Cardiac septum (tissue), 1 donor: ENCODE data around the gene ACIN1. TPM values are rescaled to one million over a fixed set of nuclear protein-coding genes. Genes with fewer than 3 reads are reported as not detected.
A peak's percentile ranks its signal among the peaks of the same experiment; 100 is the strongest.

Source experiments
- DNase-seq: peaks from one replicate; pipeline ENCODE4 v3.0.0-alpha.2; 2020; ENCODE audit warnings: low spot score
- intact Hi-C: fragments of 100-400 bp; cut with DNase I; formaldehyde crosslinking; loops from one replicate; pipeline ENCODE4 v1.14.0; 2022
- total RNA-seq: library from RNA; stranded (reverse); fragmentation: NEBNext Ultra II Directional; extraction: Animal tissue kit (Norgen Biotek cat#: 25700); gene quantifications from one replicate; pipeline ENCODE4 v1.2.1, GENCODE V29; 2021
- donor health status: DM: no; HTN: no; CAD: no.

ACIN1 gene
- total RNA-seq, 1 donor from 2014 or later, result 72.4 TPM

DNA sequence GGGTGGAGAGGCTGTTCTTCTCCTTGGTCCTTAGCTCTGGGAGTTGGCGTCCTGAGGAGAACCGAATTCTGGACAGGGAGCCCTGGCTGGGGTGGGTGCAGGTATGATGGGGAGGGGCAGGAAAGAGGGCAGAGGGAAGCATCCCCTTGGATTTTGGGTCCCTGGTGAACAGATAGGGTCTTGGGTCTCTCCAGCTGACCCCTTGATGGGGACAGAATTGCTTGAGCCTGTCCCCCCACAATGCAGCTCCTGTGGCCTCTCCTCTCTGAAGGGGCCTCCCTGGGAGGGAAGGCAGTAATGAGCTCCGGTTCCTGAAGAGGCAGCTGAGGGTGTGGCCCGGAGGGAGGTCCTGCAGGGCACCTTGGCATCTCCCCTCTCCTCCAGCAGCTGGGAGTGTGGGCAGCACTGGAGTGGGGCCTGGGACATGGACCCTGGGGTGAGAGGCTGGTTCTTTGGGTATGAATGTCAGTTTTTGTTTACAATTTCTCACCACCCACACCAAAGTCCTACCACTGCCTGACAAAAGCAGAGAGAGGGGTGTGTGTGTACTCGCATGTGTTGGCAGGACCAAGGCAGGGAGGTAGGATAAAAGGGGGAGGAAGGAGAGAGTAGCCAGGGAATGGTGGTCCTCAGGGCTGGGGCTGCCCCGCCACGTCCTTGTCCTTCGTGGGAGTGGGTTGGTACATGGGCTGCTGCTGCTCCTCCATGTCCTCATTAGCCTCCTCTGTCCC is 31.8 kb upstream of the ACIN1 start:
- no peak for DNase-seq
- intact Hi-C loops, result no loop called here

DNA sequence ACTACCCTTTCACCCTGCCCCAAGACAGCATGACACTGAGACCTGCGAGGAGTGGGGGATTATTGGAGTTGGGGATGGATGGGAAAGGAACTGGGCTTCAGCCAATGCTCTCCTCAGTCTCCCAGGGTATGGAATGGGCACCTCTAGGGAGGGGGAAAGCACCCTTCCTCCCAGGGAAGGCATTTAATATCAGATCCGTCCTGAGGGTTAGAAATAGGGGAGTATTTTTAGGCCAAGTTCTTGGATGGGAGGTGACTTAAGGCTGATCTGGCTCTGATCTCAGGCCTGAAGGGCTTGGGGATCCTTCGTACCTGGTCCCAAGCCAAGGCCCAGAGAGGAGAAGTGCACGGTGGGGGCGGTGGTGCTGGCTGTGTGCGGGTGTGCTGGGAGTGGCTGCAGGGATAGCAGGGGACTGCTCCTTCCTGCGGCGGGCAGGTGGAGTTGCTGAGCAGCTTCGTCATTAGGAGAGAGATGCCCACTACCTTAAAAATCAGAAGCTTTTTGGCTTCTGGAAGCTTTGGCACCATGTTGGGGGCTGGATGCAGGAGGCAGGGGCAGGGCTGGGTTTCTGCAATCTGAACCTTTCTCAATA is 31.1 kb upstream of the ACIN1 start:
- intact Hi-C loops, result no loop called here
- no peak for DNase-seq

DNA sequence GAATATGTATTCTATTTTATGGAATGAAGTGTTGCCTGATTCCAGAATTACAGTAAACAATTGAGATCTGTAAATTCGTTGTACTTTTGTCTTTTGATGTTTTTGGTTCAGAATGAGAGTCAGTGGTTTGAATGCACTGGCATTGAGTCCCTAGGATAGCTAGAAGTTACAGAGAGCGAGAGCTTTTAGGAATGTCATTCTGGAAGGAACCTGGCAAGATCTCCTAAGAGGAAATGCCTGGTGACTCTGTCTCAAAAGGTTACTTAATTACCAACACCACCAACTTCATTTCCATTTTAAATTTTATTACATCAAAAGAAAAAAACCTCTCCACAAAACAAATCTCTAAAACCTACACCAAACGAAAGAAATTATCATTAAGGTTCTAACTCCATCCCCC is 30.1 kb upstream of the ACIN1 start:
- intact Hi-C loops, result no loop called here
- DNase-seq, result no peak

DNA sequence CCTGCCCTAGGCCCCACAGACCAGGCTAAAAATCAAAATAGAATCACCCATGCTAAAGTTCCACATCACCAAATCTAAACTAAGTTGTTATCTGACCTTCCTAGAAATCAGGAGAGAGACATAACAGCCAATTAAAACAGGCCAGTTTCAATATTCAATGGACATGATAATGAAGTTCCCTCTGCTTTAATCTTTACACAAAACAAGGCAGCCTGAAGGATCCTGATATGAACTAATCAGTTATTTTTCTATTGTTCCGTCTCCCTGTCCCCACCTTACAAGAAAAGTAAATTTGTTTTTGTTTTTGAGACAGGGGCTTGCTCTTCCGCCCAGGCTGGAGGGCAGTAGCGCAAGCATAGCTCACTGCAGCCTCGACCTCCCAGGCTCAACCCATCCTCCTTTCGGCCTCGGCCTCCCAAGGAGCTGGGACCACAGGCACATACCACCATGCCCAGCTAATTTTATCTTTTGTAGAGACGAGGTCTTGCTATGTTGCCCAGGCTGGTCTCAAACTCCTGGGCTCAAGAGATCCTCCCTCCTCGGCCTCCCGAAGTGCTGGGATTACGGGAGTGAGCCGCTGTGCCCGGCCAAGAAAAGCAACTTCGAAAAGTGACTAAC is 29.5 kb upstream of the ACIN1 start:
- intact Hi-C loops, result no loop called here
- no peak for DNase-seq

DNA sequence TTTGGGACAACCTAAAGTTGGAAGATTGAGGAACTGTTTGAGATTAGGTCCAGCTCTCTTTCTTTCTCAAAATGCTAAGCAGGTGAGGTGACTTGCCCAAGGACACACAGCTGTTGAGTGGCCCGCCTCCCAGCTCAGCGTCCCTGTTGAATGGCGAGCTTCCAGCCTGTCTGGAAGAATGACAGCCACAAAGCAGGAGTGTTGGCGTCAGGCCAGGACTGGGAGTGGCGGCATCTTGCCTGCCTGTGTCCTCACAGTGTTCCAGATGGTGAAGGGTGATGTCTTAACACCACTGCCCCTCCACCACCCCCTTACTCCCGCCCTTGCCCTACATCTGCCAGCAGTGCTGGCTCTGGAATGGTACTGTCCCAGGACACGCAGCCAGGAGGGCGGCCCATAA is 28.5 kb upstream of the ACIN1 start:
- intact Hi-C loops, result no loop called here
- DNase-seq, result no peak

DNA sequence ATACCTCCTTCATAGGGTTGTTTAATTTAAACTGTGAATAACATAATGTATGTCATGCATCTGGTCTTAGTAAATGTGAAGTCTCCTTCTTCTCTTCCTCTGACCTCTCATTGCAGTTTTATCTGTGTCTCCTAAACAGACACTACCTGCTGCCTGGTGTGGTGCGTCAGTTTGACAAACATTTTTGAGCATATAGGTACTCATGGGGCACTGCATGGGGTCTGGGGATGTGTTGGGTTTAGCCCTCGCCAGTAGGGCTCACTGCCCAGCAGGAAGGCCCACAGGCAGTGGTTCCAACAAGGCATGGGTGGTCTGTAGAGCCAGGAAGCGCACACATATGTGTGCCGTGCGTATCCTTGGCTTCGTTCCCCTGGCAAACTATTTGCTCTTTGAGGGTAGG is 27.1 kb upstream of the ACIN1 start:
- no peak for DNase-seq
- intact Hi-C loops, result no loop called here

DNA sequence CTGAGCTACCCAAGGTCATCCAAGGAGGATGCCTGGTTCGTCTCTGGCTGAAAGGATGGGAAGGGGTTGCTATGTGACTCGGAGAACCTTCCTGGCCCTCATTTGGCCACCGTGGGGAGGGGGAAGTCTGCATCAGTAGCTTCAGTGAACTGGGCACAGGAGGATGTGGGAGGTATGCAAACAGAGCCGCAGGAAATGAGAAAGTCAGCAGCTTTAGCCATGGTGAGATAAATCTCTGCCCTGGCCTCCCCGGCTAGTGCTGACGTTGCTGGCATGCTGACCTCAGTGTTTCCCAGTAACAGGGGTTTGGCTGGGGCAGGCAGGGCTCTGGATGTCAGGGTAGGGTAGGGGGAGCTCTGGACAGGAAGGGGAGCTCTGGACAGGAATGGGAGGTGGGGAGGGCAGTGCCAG is 26.4 kb upstream of the ACIN1 start:
- no peak for DNase-seq
- intact Hi-C loops, result no loop called here

DNA sequence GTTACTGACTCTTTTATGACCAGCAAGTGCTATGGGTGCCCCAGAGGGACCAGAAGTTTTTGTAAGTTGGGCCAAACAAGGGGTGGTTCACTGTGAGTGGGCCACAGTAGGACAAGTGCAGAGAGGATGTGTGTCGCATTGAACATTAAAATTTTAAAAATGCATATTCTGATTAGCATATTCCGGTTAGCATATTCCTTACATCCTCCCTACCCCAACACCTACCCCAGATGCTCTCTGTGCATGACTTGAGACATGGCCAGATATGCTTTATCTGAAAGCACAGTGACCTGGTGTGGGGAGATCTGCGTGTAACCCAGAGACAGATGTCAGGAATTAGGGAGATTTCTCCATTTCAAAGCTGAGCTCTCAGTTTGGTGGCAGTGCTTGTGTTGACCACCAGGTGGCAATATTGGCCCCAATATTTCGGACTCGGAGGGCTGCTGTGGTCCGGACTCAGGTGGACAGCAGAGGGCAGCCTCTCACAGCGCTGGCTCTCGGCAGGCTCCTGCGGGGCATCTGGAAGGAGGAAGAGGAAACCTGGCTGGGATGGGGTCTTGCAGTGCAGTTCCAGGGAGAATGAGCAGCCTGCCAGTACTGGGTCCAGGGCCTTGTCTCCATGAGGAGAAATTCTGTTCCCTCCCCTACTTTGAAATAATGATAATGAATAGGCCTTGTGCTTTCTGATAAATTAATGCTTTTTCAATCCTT is 25.8 kb upstream of the ACIN1 start:
- intact Hi-C loops, result loop anchor here (1.0 kb wide), 1 partner anchor 67 kb away; no protein-coding TSS in a partner anchor
- peak; percentile 96 for DNase-seq

DNA sequence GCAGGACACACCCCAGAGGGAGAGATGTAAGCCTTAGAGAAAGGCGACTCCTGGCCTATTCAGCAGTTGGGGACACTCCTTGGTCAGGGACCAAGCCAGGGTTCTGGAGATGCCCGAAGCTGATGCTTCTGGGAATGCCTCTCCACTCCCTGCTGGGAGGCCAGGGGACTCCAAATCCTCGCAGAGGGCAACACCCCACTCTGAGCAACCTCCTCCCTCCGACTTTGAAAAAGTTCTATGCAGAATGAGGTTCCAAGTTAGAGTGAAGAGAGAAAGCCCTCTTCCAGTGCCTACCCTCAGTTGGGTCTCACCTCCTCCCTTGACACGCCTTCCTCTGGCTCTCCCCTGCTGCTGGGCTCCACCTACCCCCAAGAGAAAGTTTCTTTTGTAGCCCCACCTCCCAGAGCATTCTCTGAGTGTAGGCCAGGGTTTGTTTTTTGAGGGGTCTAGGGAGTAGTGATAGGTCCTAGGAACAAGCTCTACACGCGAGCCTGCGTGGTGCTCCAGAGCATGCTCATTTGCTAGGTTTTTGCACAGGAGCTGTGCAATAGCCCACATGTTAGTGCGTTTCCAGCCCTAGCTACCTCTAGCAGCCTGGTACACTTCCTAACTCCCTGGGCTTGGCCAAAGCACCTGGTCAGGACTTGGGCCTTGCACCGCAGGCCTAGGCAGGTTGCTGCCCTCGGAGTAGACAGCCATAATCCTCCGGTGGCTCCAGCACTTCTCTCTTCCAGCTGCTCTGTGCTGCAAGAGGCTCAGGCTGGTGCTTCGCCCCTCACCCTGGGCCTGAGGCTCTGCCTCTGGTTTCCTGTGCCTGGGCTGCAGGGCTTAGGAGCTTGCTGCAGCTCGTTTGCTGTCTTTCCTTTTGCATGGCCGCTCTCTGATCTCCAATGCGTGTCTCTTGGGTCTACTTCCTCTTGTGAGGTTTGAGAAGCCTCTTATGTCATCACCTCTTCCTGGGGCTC is 24.7 kb upstream of the ACIN1 start:
- intact Hi-C loops, result loop anchor here (1.0 kb wide), 1 partner anchor 68 kb away; no protein-coding TSS in a partner anchor
- no peak for DNase-seq

DNA sequence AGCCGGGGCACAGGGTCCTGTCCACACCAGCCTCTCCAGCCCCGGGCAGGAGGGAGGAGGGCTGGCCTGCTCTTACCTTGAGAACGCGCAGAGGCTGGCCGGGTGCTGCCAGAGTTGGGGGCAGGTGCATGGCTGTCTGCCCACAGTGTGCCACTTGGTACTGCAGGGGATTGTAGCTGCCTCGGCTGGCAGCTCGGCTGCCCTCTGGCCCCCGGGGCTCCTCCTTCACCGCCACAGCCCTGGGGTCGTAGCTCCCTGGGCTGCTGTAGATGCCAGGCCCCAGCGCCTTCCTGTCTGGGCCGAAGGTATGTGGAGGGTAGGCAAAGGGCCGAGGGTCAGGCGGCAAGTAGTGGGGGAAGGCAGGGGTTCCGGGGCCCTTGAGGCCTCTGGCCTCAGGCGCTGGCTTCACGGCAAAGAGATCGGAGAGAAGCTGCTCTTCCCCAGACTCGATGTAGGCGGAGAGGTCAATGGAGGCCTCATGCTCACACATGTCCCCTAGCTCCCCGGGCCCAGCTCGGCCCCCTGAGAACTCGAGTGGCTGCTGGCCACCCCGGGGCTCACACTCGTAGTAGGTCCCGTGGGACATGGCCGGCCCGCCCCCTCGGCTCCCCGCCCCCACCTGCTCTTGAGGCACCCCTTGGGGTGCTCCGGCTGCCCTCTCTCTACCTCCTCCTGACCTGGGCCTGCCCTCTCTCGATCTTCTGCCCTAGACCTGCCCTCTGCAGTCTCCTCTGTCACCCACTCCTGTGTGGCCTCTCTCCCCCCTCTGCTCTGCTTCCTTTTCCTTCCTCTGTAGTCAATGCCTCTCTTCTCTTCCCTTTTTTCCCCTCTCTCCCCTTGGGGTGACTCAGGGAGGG is 23.8 kb upstream of the ACIN1 start, which contains the start of gene CEBPE:
Gene CEBPE (minus strand): TSS at position 750 of the 857 bp plus-strand sequence. CDS start 164 bp downstream, at position 586.
- no peak for DNase-seq
- intact Hi-C loops, result no loop called here

DNA sequence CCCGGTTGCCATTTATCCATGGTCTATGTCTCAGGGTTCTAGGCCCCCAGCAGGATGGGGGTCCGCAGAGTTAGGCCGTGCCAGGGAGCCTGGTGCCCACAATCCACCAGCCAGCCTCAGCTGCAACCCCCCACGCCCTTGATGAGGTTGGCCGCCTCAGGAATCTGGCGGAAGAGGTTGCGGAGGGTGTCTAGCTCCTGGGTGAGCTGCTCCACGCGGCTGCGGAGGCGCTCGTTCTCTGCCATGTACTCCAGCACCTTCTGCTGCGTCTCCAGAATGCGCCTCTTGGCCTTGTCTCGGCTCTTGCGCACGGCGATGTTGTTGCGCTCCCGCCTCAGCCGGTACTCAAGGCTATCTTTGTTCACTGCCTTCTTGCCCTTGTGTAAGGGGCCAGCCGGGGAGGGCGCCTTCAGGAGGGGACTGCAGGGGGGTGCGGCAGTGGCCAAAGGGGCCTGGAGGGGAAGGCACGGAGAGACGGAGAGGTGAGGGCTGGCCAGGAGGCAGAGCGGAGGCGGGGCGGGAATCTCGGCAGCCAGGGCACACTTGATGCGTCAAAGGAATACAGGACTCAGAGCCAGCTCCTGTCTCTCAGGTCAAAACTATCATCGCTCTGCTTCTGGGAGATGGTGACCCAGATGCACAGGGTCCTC is 22.6 kb upstream of the ACIN1 start:
- DNase-seq, result no peak
- intact Hi-C loops, result no loop called here

DNA sequence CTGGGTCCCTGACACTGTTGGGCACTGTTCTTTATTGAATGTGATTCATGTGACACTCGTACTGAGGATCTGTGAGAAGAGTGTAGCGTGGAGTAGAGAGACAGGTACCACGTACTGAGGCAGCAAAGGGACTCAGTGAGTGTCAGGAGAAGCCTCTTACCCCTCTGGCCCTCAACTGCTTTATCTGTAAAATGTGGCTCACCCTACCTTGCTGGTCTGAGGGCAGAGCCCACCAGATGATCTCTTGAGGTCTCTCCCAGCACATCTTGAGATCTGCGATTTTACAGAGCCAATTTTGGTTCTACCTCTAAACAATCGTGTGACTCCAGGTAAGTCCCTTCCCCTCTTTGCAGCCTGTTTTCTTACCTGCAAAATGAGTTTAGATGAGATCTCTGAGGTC is 21.0 kb upstream of the ACIN1 start:
- intact Hi-C loops, result no loop called here
- no peak for DNase-seq

DNA sequence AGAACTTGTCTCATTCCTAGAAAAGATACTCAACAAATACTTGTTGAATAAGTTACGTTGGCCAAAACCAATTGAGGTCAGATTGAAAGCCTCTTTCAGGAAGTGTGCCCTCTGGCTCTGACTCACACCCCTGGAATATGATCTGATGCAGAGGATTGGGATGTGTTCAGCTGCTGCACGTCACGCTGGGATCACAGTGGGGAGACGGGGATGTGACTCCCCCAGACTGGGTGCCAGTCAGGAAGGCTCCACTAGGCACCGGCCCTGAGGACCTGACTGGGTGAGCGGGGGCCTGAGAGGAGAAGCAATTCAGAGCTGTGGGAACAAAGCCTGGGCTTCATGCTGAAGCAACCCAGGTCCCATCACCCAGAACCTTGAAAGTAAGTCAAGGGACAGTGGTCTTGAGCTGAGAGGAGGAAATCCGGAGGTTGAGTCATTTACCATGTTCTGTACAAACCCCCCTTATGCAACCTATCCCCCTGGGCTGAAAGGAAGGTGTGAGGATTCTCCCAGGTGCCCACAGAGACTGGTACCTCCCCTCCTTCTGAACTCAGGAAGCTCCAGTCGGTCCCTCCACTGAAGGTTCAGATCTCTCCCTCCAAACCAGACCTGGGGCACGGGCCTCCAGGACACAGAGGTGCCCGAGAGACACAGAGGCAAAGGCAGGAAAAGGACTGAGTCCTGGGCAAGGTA is 20.2 kb upstream of the ACIN1 start:
- DNase-seq, result no peak
- intact Hi-C loops, result no loop called here

DNA sequence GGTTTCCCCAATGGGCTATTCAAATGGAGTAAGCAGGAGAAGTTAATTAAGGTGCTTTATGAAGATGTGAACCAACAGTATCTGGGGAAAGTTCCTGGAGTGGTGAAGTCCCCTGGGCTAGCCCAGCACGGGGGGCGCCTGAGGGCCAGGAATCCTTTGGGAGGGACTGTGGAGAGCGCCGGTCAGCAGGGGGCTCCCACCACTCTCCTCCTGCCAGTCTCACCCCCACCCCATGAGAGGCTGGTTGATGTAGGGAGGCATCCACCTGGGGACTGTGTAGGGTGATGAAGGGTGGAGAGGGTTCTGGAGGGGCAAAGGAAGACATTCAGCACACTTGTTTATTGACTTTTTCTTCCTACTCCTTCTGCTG is 19.7 kb upstream of the ACIN1 start:
- intact Hi-C loops, result no loop called here
- no peak for DNase-seq

DNA sequence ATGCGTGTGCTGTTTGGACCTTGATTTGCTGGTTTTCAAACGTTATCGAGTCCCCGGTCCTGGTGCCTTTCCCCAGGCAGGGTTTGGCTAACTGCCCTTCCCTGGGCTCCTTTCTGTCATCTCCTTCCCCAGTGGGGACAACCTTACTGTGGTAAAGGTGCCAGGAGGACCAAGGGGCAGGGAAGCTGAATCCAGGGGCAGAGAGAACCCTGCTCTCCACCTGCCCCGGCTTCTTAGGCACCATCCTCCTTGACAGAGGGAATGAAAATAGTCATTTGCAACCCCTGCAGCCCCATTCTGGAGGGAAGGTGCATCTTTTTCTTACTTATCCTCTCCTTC is 19.2 kb upstream of the ACIN1 start:
- DNase-seq, result no peak
- intact Hi-C loops, result no loop called here

DNA sequence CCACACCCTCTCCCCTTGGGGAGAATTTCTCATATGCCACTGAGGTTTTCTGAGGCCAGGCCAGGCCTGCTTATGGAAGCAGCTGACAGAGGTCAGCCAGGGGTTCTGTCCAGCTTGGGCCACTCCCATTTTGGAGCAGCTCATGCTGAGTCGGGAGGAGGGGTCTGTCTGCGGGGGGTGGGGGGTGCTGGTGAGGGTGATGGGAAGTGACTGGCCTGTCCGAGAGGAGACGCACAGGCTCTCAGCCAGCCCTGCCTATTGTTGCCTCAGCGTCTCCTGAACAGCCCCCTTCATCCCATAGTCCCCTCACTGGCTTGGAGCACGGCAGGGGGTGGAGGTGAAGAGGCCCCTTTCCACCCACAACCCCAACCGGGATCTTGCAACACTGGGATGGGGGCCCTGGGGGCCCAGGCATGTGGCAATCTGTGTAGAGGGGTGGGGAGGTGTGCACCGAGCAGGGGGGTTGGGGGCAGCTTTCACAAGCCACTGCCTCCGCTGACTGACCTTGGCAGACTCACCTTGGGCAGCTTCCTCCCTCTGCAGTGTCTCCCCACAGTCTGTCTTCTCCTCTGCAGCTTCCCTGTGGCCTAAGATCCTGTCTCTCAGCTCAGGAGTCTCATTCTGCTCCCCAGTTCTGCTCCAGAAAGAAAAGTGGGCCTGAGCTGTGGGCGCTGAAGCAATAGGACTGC is 18.6 kb upstream of the ACIN1 start:
- no peak for DNase-seq
- intact Hi-C loops, result no loop called here
